ENCODE measurements around the gene NHLRC2. TPM values are rescaled to one million over a fixed set of nuclear protein-coding genes. Genes with fewer than 3 reads are reported as not detected.
A peak's percentile ranks its signal among the peaks of the same experiment; 100 is the strongest.

NHLRC2 gene
- total and polyA plus RNA-seq, 10 of the 15 experiments (the other 5 are each of a cell fraction or from before 2014, with no cell fraction given), result 1.9 to 31.3 (median 15.9) TPM

- POLR2A ChIA-PET, result interaction anchor here (0.6 to 0.7 kb wide), 2 partner anchors 8 to 11 kb away, joined by 3 to 8 read pairs; no protein-coding TSS in a partner anchor
- SMC1A ChIA-PET (ENCODE audit: uncharacterized antibody, unreplicated experiment), result interaction anchor here (0.9 to 1.9 kb wide), 2 partner anchors 8 to 9 kb away, joined by 3 to 9 read pairs; no protein-coding TSS in a partner anchor
- Histone ChIP-seq H3K9me3 (replicated peaks; ENCODE audit: control insufficient read depth, insufficient read depth, low read length) (peaks cover 3% of the 10 kb centered on the region; the same call in 2 of the 3 replicates), H3K27ac (ENCODE audit: control insufficient read depth, insufficient read depth) (no peak overlapping the region; the same call in 1 of the 2 replicates), H3K9ac (ENCODE audit: control insufficient read depth, insufficient read depth, low read length) (no peak overlapping the region), H3K4me1 (ENCODE audit: control insufficient read depth, insufficient read depth, low read length) (no peaks in the 10 kb centered on the region), H3K79me2 (ENCODE audit: control insufficient read depth, insufficient read depth, low read length) (peaks cover 10% of the 10 kb centered on the region), H3K4me2 (ENCODE audit: control insufficient read depth, insufficient read depth) (no peak overlapping the region), H4K20me1 (ENCODE audit: control insufficient read depth, insufficient read depth) (no peaks in the 10 kb centered on the region), H2AFZ (ENCODE audit: control insufficient read depth, low read depth, low read length) (no peak overlapping the region), H3K4me3 (no peak overlapping the region), H3K36me3 (ENCODE audit: control insufficient read depth in 2 of 2, insufficient read depth in 2 of 2, low read length in 1 of 2) (peaks cover 0 to 8% of the 10 kb centered on the region in 2 experiments; a peak in 1 of 4 replicates), H3K27me3 (replicated peaks in 1 of 2; ENCODE audit: control insufficient read depth in 2 of 2, insufficient read depth in 2 of 2, low read length in 1 of 2) (no peaks in the 10 kb centered on the region)
- WGBS (ENCODE audit: insufficient coverage, insufficient replicate concordance, low lambda C conversion rate, missing lambda C conversion rate), result 91% methylated on average over 5 of the region's 5 CpGs
- in situ Hi-C loops (cut with MboI), result no loop called here
- peak; percentile 48 for ATAC-seq
- DNase-seq (ENCODE audit: low read depth, low spot score), result no peak
- no TSS peak for BruUV-seq (replicated peaks)
- no peak for FAIRE-seq
- CTCF ChIA-PET, result interaction anchor here (0.7 kb wide), 1 partner anchor 13 kb away, joined by 3 read pairs; no protein-coding TSS in a partner anchor
- RAD21 ChIA-PET (ENCODE audit: unreplicated experiment), result interaction anchor here (1.4 kb wide), 1 partner anchor 11 kb away, joined by 3 read pairs; no protein-coding TSS in a partner anchor
- no peak for TF ChIP-seq PAX5 (IDR thresholded peaks at IDR 0.05; ENCODE audit: borderline replicate concordance, low read depth, low read length)
- no peak for TF ChIP-seq NFYA (IDR thresholded peaks at IDR 0.05; ENCODE audit: borderline replicate concordance, low read depth, low read length)
- TF ChIP-seq ZNF207 (IDR thresholded peaks at IDR 0.05; ENCODE audit: borderline replicate concordance), result no peak
- TF ChIP-seq EP300 (IDR thresholded peaks at IDR 0.05; ENCODE audit: borderline replicate concordance in 1 of 2, control insufficient read depth in 1 of 2, low read depth in 2 of 2, low read length in 2 of 2), result no peak
- intact Hi-C loops (cut with micrococcal nuclease; ENCODE audit: unreplicated experiment), result no loop called here
These were observed 12.3 kb downstream of the NHLRC2 start for GRCh38 chr10:113866551-113867394.

DNA sequence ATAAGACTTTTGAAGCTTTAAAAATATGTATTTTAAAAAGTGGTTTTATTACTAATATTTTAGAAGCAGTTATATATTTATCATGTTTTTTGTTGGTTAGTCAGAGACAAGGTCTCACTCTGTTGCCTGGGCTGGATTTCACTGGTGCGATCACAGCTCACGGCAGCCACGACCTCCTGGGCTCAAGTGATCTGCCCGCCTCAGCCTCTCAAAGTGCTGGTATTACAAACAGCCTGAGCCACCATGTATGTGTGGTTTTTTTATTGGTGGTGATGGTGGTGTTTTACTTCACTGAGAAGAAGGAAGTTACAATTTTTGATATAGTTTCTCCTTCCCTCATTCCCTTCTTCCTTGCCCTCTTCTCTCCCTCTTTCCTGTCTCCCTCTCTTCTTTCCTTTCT lies 13.4 kb downstream of the NHLRC2 start:
- in situ Hi-C loops (cut with MboI) (no loop called here), intact Hi-C loops (cut with micrococcal nuclease; ENCODE audit: unreplicated experiment) (no loop called here)
- 98% methylated on average over 4 of the region's 4 CpGs for WGBS (ENCODE audit: insufficient coverage, insufficient replicate concordance, low lambda C conversion rate, missing lambda C conversion rate)
- Histone ChIP-seq H4K20me1 (ENCODE audit: control insufficient read depth, insufficient read depth) (no peaks in the 10 kb centered on the region), H3K27ac (ENCODE audit: control insufficient read depth, insufficient read depth) (no peak overlapping the region), H3K4me1 (ENCODE audit: control insufficient read depth, insufficient read depth, low read length) (no peaks in the 10 kb centered on the region), H3K27me3 (replicated peaks in 1 of 2; ENCODE audit: control insufficient read depth in 2 of 2, insufficient read depth in 2 of 2, low read length in 1 of 2) (no peaks in the 10 kb centered on the region), H3K9me3 (replicated peaks; ENCODE audit: control insufficient read depth, insufficient read depth, low read length) (peaks cover 3% of the 10 kb centered on the region; the same call in 2 of the 3 replicates), H2AFZ (ENCODE audit: control insufficient read depth, low read depth, low read length) (no peak overlapping the region), H3K9ac (ENCODE audit: control insufficient read depth, insufficient read depth, low read length) (no peak overlapping the region), H3K4me2 (ENCODE audit: control insufficient read depth, insufficient read depth) (no peak overlapping the region), H3K79me2 (ENCODE audit: control insufficient read depth, insufficient read depth, low read length) (peaks cover 10% of the 10 kb centered on the region), H3K36me3 (ENCODE audit: control insufficient read depth in 2 of 2, insufficient read depth in 2 of 2, low read length in 1 of 2) (peaks cover 0 to 4% of the 10 kb centered on the region in 2 experiments; a peak in 1 of 4 replicates), H3K4me3 (no peak overlapping the region)
- ChIA-PET CTCF (no interaction called here), SMC1A (ENCODE audit: uncharacterized antibody, unreplicated experiment) (interaction anchor here (1.0 to 1.9 kb wide), 2 partner anchors 10 to 25 kb away, joined by 3 to 9 read pairs; no protein-coding TSS in a partner anchor), POLR2A (no interaction called here), RAD21 (ENCODE audit: unreplicated experiment) (interaction anchor here (0.6 to 1.4 kb wide), 2 partner anchors 10 kb away, joined by 3 read pairs; no protein-coding TSS in a partner anchor)
- ATAC-seq (no peak), DNase-seq (ENCODE audit: low read depth, low spot score) (no peak), FAIRE-seq (no peak)
- BruUV-seq (replicated peaks), result no TSS peak
- TF ChIP-seq POLR2AphosphoS5 (IDR thresholded peaks at IDR 0.05; ENCODE audit: low read length) (no peak), MXI1 (IDR thresholded peaks at IDR 0.05; ENCODE audit: low read depth, low read length) (no peak), EED (IDR thresholded peaks at IDR 0.05; ENCODE audit: low read depth) (no peak), ATF7 (IDR thresholded peaks at IDR 0.05; ENCODE audit: low read depth) (no peak), KLF5 (IDR thresholded peaks at IDR 0.05; ENCODE audit: partially characterized antibody) (no peak), NRF1 (conservative IDR thresholded peaks at IDR 0.05; ENCODE audit: low read depth, low read length) (no peak), TCF7 (IDR thresholded peaks at IDR 0.05; ENCODE audit: borderline replicate concordance) (no peak), ESRRA (IDR thresholded peaks at IDR 0.05; ENCODE audit: low read length) (no peak), ETV6 (conservative IDR thresholded peaks at IDR 0.05 in 1 of 2, IDR thresholded peaks at IDR 0.05 in 1 of 2; ENCODE audit: borderline replicate concordance in 1 of 2, low read depth in 1 of 2) (no peak), IKZF1 (conservative IDR thresholded peaks at IDR 0.05) (no peak), MTA3 (IDR thresholded peaks at IDR 0.05; ENCODE audit: borderline replicate concordance, low read length) (no peak), ZBED1 (IDR thresholded peaks at IDR 0.05; ENCODE audit: borderline replicate concordance) (no peak), RAD51 (IDR thresholded peaks at IDR 0.05) (no peak)
